Inferior parietal cortex (tissue), 1 donor: ENCODE results near the gene MPRIP.

ENCODE experiments used
- DNase-seq: peaks from one replicate; pipeline ENCODE4 v3.0.0-alpha.2; 2016; ENCODE audit errors: extremely low spot score

MPRIP gene

DNA sequence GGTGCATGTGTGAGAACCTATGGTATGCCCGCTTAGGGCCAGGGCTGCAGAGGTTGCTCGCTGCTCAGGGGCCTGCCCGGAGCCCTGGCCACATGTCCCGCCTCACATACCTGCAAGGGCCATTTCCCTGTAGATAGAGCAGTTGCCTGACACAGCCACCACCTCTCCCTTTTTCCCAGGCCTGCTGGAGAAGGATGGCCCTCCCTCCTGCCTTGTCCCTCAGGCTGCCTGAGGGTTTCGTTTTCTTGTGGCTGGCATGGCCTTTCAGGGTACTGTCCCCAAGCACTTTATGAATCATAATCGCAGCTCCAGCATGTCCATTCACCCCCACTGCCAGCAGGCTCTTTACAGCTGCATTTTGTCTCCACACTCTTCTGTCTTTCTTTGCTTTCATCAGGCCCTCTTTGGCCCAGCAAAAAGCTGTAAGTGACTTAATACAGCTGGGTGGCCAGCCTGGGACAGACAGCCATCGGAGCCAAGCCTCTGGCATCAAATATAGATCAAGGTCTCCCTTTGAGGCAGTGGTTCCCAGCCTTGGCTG is 65.7 kb downstream of the MPRIP start:
- no peak for DNase-seq

DNA sequence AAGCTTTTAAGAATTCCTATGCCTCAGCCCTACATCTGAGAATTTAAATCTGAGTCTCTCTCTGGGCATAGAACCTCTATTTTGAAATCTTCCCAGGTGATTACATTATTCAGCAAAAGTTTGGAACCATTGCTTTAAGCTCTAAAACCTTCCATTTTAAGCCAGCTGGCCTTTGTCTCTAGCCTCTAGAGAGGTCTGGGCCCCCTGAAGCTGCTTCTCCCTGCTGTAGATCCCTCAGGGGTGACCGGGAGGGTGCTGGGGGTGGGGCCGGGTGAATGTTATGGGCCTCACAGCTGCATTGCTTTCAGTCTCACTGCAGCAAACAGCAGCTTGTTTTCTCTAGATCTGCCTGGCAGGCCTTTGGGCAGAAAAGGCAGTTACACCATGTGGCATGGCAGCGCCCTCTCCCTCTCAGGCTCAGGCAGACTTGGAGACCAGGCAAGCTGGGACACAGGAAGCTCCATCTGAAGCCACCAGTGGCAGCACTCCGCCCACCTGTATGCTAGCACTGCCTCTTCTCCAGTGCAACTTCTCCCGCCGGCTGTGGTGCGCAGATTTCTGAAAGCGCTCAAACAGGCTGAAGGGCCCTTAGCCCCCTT is 66.3 kb downstream of the MPRIP start:
- DNase-seq = peak; percentile 65

DNA sequence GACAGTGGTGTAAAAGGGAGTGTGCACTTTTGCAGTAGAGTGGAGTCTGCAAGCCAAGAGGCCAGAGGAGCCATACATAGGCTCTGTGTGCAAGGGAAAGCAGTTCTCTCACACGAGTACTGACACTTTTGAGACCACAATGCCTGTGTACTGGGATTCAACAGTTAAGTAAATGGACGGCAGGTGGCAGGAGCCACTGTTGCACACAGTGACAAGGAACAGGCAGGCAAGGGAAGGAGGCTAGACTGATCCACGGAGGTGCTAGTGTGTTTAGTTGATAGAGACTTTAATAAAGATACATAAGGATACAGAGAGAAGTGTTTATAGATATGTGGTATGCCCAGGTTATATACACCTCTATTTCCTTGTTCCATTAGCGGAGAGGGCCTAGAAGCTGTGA is 67.0 kb downstream of the MPRIP start:
- DNase-seq = no peak

DNA sequence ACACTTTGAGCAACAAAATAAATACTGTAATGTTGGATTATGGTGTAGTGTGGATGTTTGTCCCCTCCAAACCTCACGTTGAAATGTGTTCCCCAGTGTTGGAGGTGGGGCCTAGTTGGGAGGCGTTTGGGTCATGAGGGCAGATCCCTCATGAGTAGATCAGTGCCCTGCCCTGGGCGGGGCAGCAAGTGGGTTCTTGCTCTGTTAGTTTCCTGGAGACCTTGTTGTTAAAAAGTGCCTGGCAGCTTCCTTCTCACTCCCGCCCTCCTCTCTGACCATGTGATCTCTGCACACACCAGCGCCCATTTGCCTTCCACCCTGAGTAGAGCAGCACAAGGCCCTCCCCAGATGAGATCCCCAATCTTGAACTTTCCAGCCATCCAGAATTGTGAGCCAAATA is 67.7 kb downstream of the MPRIP start:
- DNase-seq = no peak

DNA sequence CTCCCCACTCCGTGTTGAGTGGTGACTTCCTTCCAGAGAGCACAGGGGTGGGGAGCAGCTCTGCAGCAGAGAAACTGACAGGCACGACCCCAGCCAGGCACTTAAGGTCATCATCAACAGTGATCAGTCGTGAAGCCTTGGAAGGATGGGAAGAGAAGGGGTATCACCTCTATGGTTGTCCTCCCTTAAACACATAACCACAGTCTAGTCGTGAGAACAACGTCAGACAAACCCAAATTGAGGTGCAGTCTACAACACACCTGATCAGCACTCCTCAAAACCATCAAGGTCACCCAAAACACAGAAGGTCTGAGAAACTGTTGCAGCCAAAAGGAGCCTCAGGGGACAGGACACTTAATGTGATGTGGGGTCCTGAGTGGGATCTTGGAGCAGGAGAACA is 68.3 kb downstream of the MPRIP start:
- no peak for DNase-seq

DNA sequence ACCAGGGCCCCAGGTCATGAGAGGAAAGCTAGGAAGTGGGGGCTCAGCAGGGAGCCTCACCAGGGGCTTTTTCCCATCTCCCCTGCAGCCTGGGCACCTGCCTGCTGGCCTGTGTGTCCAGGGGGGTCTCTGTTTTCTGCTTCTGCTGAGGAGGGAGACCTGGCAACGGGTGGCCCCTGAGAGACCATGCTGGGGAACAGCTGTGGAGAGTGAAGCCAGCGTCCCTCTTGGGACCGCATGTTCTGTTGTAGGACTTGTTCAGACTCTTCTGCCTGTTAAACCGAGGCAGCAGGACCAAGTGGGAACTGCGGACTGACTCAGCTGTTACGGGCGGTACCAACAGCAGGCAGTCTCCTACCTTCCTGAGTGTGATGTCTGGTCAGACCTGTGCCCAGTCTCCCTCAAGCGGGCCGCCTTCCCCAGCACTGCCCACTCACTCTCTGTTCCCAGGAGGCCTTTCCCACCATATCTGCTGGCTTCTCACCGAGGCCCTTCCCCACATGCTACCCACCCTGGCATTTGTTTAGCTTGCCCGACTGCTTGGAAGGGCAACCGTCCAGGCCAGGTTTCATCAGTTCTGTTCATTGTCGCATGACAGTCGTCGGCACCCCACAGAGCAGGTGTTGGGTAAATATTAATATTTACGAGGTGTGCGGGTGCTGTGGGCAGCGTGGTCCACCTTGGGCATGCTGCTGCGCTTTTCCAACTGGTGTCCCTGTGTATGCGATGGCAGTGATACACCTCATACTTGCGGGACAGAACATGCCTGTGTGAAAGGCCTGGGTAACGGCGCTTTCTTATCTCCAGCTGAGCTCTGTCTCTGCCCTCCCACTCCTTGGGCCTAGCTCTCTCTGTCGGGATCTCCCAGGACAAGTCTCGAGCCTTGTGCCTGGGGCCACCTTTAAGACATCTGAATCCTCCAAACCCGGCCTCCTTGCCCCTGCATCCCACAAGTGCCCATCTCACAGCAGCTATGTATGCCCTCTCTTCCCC is 69.4 kb downstream of the MPRIP start:
- no peak for DNase-seq

DNA sequence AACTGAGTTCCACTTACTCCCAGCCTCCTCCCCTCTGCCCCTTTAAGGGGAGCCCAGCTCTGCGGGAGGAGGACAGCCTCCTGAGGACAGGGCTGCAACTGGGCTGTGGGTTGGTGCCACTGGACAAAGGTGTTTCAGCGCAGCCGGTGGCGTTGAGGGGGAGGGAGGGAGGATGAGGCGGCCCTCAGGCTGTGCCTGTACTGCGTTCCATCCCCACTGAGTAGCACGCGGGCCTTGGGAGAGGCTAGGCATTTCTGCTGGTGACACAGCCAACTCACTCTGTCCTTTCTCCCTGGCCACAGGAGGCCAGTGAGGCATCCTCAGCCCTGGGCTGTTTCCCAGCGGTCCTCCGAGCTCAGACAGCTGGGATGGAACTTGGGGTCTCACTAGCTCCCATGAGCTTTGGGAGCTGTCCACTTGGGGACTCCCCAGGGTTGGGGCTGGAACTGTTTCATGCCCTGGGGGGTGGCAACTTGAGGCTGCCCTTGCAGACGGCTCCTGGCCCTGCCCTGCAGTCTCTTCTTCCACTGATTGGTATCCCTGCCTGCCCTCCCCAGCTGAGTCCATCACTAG is 70.5 kb downstream of the MPRIP start:
- no peak for DNase-seq

DNA sequence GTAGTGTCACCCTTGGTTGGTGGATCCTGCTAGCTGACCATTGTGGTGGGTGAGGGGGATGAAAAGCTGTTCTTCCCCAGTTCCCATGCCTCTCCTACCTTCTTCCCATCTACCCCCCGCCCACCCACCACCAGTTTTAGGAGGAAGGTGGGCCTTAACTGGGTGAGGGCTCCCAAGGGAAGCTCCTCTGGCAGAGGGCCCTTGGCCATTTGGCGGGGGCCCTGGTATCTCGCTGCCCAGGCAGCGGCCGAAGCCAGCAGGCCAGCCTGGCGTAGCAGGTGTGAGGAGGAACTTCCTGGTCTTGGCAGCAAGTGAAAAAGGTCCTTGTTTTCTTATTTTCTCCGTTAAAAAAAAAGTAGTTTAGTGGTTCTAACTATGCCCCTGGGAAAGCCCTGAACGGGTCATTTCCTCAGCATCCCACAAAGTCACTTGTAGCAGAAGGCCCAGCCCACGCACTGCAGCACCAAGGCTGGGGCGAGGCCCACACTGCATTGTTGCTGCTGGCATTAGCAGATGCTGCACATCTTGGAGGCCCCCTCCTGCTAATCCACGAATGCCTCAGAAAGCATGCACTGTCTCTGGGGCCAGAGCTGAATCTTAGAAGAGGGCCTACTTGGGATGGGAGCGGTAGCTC is 72.5 kb downstream of the MPRIP start:
- no peak for DNase-seq

DNA sequence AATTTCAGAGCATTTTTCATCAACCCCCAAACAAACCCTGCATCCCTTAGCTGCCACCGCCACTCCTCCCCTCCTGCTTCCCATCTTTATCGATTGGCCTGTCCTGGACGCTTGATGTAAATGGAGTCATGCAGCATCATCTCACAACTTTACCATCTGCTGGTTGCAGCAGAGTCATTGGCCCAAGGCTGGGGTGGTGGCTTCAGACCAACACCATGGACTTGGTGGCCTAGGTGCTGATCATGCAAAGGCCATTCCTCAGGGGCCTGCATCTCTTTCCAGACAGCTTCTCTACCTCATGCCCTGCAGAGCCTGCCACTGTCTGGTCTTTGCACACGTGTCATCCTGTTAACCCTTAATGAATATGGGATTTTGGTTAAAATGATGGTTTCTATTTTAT is 73.4 kb downstream of the MPRIP start:
- DNase-seq = no peak

DNA sequence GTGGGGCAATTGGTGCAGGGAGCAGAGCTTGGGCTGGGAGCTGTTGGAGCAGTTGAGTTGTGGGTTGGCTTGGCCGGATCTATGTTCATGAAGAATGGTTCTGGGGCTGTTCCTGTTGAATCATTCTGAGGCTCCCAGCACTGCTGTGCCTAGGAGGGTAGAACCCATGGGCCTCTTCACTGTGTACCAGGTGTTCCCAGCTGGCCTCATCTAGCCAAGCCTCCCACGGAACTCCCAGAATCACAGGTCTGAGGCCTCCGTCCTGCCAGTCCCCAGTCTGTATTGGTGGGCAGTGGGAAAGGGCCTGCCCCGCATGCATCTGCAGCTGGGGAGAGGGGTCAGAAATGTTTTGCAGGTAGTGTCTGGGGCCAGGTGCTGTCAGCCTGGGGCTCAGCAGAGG is 74.1 kb downstream of the MPRIP start:
- DNase-seq = no peak

DNA sequence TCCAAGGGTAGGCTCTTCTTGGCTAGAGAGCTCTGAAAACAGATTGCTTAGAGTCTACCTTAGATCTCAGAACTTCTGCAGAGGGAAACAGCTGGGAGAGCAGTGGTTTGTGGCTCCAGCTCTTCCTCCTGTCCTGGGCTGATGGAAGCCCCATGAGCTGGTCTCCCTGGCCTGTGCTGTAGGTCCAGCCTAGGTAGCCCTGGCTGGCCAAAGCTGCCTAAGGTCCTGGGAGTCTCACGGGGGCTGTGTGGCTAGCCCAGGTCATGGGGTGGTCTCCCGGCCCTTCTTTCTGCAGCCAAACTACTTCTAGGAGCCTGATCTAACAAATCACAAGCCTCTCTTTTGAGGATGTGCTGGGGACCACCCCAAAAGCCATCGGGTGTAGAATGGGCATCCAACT is 75.7 kb downstream of the MPRIP start:
- DNase-seq = no peak

DNA sequence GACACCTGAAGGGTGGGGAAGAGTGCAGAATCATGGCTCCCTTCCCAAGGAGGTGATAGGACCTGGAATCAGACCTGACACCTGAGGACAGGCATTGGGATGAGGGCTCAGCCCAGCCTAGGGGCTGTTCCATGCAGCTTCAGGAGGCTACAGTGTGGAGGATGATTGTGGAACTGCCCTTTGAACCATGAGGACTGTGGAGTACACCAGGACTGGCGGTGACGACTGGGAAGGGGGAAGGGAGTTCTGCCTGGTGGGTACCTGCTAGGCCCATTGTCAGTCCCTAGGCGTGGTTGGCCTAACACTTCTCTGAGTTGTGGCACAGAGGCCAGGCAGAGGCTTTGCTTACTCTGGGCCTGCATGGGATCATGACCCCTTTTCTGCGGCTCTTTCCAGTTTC is 76.1 kb downstream of the MPRIP start:
- DNase-seq = no peak

DNA sequence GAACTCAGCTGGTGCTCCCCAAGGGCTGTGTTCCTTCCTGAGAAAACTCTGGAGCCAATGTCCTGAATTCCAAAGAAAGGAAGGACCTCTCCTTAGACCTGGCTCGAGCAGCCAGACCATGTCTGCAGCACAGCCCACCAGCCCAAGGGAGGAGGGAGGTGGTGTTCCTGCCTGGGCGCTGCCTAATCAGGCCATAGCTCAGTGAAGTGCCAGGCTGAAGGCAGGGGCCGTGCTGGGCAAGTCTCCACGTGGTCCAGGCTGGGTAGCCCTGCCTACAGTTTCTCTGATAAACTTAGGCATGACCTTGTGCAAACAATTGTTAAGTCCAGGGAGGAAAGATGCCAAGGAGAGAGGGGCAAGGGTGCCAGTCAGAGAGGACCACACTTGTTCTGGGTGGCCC is 76.8 kb downstream of the MPRIP start:
- DNase-seq = no peak

DNA sequence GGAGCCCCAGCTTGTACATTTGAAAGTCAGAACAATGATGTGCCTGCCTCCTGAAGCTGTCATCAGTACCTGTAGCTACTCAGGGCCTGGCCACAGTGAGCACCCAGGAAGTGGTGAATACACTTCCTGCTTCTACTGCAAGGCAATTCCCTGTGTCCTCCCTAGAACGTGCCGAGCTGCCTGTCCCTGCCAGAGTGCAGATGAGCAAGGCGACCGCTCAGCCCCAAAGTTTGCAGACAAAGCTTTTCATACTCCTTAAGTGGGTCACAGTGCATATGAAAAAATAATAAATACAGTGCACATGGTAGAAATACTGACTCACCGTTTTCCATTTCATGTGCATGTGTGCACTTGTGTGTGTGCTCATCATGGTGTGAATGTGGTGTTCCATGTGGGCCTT is 77.3 kb downstream of the MPRIP start:
- no peak for DNase-seq

DNA sequence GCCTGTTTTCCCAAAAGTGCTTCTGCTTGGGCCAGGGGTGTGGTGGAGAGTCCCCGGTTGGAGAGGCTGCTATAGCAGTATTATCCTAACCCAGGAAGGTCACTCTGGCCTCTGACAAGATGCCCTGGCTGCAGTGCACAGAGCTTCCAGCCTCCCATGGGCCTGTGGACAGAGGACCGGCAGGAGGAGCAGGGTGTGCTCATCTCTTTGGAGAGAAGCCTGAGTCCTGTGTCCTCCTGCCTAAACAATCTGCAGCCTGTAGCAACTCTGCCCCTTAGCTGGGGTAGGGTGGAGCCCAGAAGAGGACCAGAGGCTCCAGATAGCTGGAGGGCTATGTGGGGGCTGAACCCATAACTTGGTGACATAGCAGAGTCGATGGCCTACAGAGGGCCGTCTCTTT is 78.0 kb downstream of the MPRIP start:
- no peak for DNase-seq

DNA sequence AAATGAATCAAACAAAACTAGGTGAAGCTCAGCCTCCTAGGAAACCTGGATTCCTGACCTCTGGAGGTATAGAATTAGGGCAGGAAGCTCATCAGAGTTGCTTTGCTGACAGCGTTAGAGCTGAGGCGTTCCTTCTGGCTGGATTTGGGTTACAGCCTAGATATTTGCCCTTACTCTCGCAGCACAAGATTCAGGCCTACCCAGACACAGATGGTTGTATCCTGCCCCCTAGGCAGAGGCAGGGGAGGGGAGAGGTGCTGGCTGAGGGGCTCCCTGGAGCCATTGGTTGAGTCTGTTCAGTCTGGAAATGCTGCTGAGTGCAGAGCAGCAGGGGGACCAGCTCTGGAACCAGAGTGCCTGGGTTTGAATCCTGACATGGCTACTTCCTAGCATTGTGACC is 78.4 kb downstream of the MPRIP start:
- DNase-seq = no peak

DNA sequence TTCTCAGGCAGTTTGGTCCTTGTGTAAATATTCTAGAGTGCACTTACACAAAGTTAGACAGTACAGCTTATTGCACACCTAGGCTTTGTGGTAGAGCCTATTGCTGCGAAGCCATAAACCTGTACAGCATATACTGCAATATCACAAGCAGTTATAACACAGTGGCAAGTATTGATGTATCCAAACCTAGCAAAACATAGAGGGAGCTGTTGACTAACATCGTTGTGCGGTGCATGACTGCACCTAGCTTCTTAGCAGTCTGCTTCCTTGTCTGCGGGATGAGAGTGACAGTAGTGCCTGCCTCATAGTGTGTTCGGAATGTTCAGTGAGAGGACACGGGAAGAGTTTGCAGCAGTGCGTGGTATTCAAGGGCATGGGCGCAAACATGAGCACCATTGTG is 78.9 kb downstream of the MPRIP start:
- DNase-seq = no peak

DNA sequence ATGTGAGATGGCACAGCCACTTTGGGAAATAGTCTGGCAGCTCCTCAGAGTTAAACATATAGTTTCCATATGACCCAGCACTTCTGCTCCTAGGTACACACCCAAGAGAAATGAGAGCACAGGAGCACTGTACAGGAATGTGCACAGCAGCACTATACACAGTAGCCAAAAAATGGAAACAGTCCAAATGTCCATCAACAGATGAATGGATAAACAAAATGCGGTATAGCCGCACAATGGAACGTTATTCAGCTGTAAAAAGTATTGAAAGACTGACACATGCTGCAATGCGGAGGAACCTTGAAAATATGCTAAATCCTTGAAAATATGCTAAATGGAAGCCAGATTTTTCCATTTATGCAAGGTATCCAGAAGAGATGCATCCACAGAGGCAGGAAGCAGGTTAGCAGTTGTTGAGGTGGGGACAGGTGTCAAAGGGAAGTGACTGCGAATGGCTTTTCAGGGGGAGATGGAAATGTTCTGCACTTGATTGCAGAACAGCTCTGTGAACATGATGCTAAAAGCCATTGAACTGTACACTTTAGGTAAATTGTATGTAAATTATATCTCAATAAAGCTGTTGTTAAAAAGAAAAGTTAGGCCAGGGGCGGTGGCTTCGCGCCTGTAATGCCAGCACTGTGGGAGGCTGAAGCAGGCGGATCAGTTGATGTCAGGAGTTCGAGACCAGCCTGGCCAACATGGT is 80.7 kb downstream of the MPRIP start:
- DNase-seq = no peak

DNA sequence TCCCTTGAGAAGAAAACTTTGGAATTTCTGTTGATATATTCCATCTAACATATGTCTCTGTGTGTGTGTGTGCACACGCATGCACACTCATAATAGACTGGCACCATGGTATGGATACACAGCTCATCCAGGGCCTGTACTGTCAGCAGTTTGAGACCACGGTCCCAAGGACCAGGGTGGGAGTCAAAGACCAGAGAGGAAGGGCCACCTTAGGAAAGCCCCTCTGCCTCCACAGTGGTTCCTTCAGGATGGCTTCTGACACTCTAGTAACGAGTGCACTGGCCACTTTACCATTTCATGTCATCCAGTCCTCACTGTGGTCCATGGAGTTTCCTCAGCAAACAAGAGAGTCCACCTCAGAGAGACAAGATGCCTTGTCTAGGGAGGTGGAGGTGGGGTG is 82.1 kb downstream of the MPRIP start:
- no peak for DNase-seq

DNA sequence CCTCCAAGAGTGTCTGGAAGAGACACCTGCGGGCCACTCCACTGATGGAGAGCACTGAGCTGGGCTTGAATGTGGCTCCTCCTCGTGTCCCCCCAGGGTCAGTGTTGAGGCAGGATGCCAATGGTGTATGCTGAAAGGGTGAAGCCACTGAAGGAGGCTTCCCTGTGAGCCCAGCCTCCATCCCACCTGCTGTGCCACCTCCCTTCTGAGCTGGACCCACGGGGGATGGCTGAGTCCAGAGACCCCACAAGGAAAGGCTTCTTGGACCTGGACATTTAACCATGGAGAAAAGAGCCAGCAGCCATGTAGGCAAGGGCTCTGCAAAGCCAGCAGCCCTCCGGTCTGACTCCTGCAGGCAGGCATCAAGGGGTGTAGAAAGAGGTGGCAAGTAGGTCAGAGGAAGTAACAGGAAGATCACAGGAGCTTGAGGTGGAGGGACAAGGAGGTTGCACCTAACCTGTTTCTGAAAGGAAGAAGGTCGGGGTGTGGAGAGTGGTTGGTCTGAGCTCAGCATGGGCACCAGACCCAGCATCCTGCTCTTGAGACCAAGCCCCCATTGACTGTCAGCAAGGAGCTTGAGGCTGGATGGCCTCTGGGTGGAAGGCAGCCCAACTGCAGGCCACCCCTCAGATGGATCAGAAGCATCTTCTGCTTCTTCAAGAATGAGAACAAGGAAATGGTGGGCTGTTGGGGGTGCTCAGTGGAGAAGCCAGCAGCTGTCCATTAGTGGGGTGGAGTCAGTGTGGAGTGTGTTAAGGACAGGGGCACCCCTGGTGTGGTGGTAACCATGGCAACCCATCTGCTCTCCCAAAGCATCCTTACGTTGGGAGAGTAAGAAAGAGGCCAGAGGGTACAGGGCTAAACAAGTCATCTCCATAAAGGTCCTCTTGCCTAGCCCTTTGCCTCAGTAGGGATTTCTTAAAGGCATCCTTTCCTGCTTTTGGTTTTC is 83.2 kb downstream of the MPRIP start:
- DNase-seq = no peak
